SJCRH30 (cell line): ENCODE data around the gene HOXB6. TPM values are rescaled to one million over a fixed set of nuclear protein-coding genes. Genes with fewer than 3 reads are reported as not detected.
A peak's percentile ranks its signal among the peaks of the same experiment; 100 is the strongest.

ENCODE experiments used
- DNase-seq, 2 experiments: peaks; one replicate each; pipeline ENCODE4 v3.0.0-alpha.2; 2015 to 2020
- H3K27ac ChIP-seq: fragments of 250-450 bp; sonication (Bioruptor Pico); 2 replicates; pipeline ENCODE4 v1.5.1; 2020; ENCODE audit warnings: mild to moderate bottlenecking, moderate library complexity
- H3K27me3 ChIP-seq: fragments of 250-450 bp; sonication (Bioruptor Pico); 2 replicates; pipeline ENCODE4 v1.5.1; 2020; ENCODE audit warnings: mild to moderate bottlenecking, moderate library complexity
- H3K36me3 ChIP-seq: fragments of 250-450 bp; sonication (Bioruptor Pico); 2 replicates; pipeline ENCODE4 v1.5.1; 2020; ENCODE audit warnings: mild to moderate bottlenecking, moderate library complexity
- H3K4me1 ChIP-seq: fragments of 250-450 bp; sonication (Bioruptor Pico); 2 replicates; pipeline ENCODE4 v1.5.1; 2020; ENCODE audit warnings: mild to moderate bottlenecking, moderate library complexity
- H3K4me3 ChIP-seq: fragments of 250-450 bp; sonication (Bioruptor Pico); 2 replicates; pipeline ENCODE4 v1.5.1; 2020; ENCODE audit warnings: mild to moderate bottlenecking, moderate library complexity
- H3K9me3 ChIP-seq: fragments of 250-450 bp; sonication (Bioruptor Pico); replicated peaks from 2 replicates; pipeline ENCODE4 v1.5.1; 2020; ENCODE audit warnings: mild to moderate bottlenecking, moderate library complexity
- total RNA-seq: library from RNA; depleted of rRNA; stranded (reverse); fragments of >200 nt; shearing (Covaris generic); gene quantifications from 2 replicates; pipeline ENCODE4 v1.2.3, GENCODE V29; 2014

HOXB6 gene
- total RNA-seq, 1 experiment from 2014 or later, result 7.5 TPM

DNA sequence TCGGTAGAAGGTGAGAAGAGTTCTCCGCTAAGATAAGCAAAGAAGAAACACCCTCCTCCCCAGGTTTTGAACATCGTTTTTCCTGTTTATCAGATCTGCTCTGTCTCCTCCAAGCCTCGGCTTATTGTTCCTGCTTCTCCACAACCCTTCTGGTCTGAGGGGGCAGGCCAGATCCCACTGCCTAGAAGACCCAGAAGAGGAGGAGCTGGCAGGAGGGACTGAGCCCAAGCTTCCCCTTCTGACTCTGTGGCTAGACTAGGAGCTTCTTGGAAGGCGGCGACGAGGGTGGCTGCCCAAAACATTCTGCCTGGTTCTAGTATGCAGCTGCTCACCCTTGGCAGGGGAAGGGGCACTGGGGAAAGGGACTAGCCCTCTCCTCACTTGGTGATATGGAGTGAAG lies 6.0 kb downstream of the HOXB6 start:
- DNase-seq, result no peak
- Histone ChIP-seq H3K4me1 (0 out of 2 replicates have a peak, but pooled peaks cover 2% of the 10 kb centered on the region), H3K9me3 (no peaks in the 10 kb centered on the region), H3K4me3 (peak overlapping the region; percentile 67), H3K27me3 (no peaks in the 10 kb centered on the region; the same call in 1 of the 2 replicates), H3K27ac (no peak overlapping the region), H3K36me3 (peaks cover 2% of the 10 kb centered on the region; the same call in 1 of the 2 replicates)

DNA sequence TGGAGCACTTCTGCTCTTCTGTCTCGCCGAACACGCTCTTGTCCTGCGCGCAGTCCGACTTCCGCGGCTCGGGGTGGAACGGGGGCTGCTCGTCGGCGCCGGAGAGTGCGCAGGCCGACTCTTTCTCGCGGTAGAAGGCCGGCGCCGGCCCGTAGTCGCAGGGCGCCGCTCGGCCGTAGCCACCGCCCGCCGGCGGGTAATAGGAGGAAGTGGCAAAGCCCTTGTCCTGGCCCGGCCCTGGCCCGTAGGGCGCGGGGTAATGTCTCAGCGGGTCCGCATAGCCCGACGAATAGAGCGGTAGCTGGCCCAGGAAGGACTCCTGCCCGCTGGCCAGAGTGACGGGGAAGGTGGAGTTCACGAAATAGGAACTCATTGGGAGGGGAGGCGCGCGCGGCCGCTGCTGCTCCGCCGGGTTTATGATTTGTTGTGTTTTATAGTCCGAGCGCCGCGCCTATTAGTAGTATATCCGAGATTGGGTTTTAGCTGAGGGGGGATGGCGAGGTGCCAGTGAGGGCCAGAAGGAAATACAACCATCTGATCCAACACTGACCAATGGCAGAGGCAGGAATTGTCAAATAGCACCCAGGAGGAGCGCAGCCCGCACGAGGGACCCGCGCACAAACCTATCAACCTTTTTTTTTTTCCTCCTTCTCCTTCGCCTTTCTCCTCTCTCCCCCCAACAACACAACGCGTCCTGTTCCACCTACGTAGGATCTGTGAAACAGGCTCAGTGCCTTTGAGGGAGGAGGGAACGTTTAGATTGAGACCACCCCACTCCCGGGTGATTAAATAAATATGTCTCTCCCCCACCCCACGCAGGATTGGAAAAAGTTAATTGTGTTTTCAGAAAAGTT lies 6.8 kb downstream of the HOXB6 start:
- Histone ChIP-seq H3K9me3 (no peaks in the 10 kb centered on the region), H3K27ac (peak overlapping the region; percentile 13; the same call in 1 of the 2 replicates), H3K27me3 (no peaks in the 10 kb centered on the region; the same call in 1 of the 2 replicates), H3K4me1 (0 out of 2 replicates have a peak, but pooled peaks cover 2% of the 10 kb centered on the region), H3K4me3 (peak overlapping the region; percentile 67), H3K36me3 (peaks cover 2% of the 10 kb centered on the region; the same call in 1 of the 2 replicates)
- peak; percentile 53 to 63 for DNase-seq

DNA sequence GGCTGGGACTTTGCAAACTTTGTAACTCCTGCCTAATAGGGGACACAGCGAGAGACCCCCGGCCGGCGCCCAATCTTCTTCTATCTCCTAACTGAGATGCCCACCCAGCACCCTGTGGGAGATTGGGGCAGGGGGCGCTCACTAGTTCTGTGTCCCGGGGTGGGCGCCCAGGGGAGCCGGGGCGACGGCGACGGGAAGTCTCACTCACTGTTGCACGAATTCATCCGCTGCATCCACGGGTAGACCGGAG lies 7.3 kb downstream of the HOXB6 start:
- Histone ChIP-seq H3K4me1 (0 out of 2 replicates have a peak, but pooled peaks cover 6% of the 10 kb centered on the region), H3K36me3 (peaks cover 2% of the 10 kb centered on the region; the same call in 1 of the 2 replicates), H3K4me3 (peak overlapping the region; percentile 67), H3K27me3 (no peaks in the 10 kb centered on the region; the same call in 1 of the 2 replicates), H3K9me3 (no peaks in the 10 kb centered on the region), H3K27ac (peak overlapping the region; percentile 13; the same call in 1 of the 2 replicates)
- no peak for DNase-seq

DNA sequence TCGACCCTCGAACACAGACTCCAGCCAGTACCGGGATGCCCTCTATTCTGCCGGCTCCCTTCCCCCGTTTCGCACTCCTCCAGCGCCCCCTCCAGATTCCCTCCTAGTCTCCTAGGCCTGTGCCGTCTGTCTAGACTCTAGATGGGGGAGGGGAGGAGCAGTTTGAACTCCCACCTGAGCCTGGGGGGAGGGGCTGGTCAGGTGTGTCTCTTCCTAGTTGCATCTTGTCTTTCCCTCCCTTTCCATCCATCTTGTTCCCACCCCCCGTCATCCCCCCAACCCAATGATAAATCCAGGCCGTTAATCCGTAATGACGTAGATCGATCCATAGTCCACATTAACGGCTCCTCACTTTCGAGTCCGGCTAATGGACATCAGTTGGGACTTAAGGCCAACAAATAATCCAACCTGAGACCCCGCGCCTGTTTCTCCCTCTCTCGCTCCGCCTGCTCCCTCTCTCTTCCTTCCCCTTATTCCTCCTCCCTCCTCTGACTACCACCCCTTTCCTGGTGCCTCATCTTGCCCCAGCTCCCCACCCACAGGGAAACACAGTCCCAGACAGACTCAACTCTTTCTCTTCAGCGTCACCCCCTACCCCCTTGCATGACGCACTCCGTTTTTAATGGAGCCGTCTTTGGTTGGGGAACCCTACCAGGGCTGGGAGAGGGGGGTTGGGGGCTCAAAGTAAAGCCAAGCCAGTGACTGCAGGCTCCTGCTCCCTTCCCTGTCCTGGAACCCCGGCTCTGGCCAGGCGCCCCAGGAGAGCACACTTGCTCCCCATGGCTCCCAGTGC lies 7.9 kb downstream of the HOXB6 start:
- Histone ChIP-seq H3K4me3 (peak overlapping the region; percentile 67), H3K27ac (no peak overlapping the region; the same call in 1 of the 2 replicates), H3K9me3 (no peaks in the 10 kb centered on the region), H3K4me1 (0 out of 2 replicates have a peak, but pooled peaks cover 6% of the 10 kb centered on the region), H3K27me3 (no peaks in the 10 kb centered on the region; the same call in 1 of the 2 replicates), H3K36me3 (peaks cover 2% of the 10 kb centered on the region; the same call in 1 of the 2 replicates)
- DNase-seq, result no peak

DNA sequence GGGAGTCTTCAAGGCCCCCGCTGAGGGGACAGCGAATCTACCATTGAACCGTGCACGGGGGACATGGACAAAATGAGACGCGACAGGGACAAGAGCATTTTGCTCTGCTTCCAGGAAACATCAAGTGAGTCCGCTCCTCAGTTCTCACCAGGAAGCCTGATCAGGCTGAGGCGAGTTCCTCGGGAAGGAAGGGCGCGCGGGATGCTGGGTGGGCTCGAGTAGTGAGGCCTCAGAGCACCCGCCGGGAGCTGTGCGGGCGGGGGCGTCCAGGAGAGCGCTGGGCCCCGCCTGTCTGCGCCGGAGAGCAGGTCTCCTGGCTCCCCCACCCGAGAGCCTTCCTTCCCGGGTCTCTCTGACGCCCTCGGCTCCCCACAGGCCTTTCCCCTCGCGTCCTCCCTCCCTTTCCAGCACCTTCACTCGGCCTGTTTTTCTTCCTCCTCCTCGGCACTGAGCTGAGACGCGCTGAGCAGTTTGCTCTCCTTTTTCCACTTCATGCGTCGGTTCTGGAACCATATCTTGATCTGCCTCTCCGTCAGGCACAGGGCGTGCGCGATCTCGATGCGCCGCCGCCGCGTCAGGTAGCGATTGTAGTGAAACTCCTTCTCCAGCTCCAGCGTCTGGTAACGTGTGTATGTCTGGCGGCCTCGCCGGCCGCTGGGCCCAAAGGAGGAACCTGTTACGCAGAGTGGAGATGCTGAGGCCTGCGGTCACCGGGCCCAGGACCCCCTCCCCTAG lies 8.6 kb downstream of the HOXB6 start:
- H3K9me3 ChIP-seq, result no peaks in the 10 kb centered on the region
- H3K27me3 ChIP-seq, result no peaks in the 10 kb centered on the region; the same call in 1 of the 2 replicates
- no peak overlapping the region for H3K27ac ChIP-seq
- DNase-seq, result no peak
- H3K4me3 ChIP-seq, result no peak overlapping the region
- 0 out of 2 replicates have a peak, but pooled peaks cover 6% of the 10 kb centered on the region for H3K4me1 ChIP-seq
- peaks cover 2% of the 10 kb centered on the region; the same call in 1 of the 2 replicates for H3K36me3 ChIP-seq

DNA sequence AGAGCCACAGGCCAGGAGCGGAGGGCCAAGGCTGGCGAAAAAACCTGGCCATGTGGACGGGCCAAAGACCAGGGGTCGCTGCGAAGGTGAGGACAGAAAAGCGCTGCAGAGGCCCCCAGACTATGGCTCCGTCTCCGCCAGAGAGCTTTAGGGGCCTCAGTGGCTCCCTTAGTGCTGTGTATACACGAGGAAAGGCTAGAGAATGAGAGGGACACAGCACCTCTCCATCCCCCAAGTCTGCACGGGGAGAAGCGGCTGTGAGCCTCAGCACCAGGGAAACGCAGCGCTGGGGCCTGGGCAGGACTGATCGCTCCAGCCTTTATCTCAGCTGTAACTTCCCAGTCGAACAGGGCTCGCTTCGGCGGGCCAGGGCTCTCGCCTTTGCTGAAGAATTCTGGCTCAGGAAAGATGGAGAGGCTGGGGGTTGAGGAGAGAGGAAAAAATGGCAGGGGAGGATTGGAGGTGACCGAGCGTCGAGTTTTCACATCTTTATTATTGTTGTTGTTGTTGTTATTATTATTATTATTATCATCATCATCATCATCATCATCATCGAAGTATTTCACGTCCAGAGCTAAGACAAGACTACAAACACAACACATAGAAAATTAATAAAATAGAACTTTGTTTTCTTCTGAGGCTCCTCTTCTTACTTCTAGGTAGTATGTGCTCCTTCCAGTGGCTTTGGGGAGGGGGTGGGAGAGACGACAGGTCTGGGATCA lies 9.3 kb downstream of the HOXB6 start:
- H3K36me3 ChIP-seq, result peaks cover 2% of the 10 kb centered on the region; the same call in 1 of the 2 replicates
- no peaks in the 10 kb centered on the region for H3K9me3 ChIP-seq
- H3K27me3 ChIP-seq, result no peaks in the 10 kb centered on the region; the same call in 1 of the 2 replicates
- 0 out of 2 replicates have a peak, but pooled peaks cover 6% of the 10 kb centered on the region for H3K4me1 ChIP-seq
- H3K4me3 ChIP-seq, result no peak overlapping the region
- H3K27ac ChIP-seq, result no peak overlapping the region
- no peak for DNase-seq

DNA sequence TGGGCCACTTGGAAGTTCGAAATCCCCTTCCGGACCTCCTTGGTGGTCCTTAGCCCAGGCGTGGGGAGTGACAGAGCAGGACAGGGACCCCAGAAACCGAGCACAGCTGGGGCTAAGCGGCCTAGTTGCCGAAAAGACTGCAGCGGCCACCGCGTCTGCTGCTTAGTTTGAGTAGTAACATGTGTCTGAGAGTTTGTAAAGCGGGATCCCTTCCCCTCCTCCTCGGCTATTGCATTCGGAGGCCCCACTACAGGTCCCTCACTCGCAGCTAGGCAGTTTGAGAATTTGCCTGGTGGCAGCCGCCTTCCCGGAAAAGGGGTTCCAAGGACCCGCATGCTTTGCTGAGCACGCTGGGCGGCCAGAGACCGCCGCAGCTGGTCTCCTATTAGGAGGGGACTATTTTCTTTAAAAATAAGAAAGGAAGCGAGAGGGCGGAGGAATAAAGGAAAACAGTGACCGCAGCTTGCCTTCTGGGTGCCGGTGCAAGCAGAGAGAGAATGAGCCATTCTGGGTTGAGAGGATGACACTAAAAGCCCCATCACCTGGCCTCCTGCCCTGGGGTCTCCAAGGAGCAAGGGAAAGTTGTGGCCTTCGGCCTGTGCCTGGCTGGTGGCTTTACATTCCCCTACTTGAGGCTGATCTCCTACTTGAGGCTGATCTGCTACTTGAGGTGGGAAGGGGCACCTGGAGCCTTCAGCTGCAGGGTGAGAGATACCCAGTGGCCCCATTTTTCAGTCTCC lies 10.1 kb downstream of the HOXB6 start:
- Histone ChIP-seq H3K4me3 (no peak overlapping the region), H3K27ac (no peak overlapping the region), H3K9me3 (no peaks in the 10 kb centered on the region), H3K36me3 (peaks cover 2% of the 10 kb centered on the region; the same call in 1 of the 2 replicates), H3K27me3 (no peaks in the 10 kb centered on the region; the same call in 1 of the 2 replicates), H3K4me1 (0 out of 2 replicates have a peak, but pooled peaks cover 6% of the 10 kb centered on the region)
- no peak for DNase-seq

DNA sequence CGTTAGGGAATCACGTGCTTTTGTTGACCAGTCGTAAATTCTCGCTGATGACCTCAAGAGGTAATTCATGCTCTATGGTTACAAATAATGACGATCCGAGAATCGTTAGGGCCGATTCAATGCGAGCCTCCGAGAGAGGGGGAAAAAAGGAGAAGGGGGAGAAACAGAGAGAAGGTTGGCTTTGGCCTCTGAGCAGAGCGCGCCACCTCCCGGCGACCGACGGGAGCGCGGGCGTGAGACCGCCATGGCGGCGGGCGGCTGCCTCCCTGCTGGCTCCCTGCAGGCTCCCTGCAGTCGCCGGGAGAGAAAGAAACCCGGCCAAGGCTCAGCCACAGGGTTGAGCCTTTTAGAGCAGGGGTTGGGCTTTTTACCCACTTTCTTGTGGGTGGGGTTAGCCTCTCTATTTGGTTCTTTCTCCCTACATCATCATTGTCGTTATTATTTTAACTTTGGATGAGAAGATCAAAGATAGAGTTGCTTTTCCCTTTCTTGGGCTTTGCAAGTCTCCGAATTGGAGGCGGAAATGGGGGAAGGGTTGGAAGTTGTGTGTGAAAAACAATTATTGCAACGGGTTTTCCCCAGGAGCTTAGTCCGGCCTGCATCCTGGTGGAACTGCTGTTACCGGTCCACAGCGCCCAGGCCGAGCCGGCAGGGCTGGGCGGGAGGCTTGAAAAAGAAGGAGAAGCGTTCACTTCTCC lies 10.8 kb downstream of the HOXB6 start:
- H3K4me1 ChIP-seq, result 0 out of 2 replicates have a peak, but pooled peaks cover 6% of the 10 kb centered on the region
- peak; percentile 77 to 88 for DNase-seq
- H3K27me3 ChIP-seq, result no peaks in the 10 kb centered on the region; the same call in 1 of the 2 replicates
- peak overlapping the region; percentile 63 for H3K4me3 ChIP-seq
- H3K27ac ChIP-seq, result no peak overlapping the region
- peaks cover 2% of the 10 kb centered on the region; the same call in 1 of the 2 replicates for H3K36me3 ChIP-seq
- no peaks in the 10 kb centered on the region for H3K9me3 ChIP-seq

DNA sequence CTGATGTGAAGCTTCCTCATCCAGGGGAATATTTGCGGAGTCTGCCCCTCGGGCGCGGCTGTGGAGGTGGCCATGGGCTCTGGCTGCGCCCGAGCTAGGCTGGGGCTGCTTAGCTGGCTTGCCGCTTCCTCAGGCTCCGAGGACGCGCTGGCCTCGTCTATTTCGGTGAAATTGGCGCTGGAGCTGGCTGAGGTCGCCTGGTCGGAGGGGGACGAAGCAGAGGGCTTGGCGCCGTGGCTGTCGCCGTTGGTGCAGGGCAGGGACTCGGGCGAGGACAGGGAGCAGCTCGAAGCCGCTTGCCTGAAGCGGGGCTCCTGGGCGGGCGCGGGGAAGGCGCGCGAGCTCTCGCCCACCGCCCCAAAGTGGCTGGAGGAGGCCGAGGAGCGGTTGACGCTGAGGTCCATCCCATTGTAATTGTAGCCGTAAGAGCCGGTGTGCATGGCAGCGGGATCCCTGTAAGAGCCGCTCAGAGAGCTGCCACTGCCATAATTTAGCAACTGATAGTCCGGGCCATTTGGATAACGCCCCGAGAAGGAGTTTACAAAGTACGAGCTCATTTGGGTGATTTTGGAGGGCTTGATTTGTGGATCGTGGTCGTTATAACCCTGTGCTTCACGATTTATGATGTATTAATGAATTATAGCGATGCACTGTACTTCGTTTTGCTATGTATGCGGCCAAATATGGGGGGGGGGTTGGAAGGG lies 11.5 kb downstream of the HOXB6 start, which contains the start of gene HOXB5:
Gene HOXB5, minus strand, starts transcription at position 654 of the 704 bp plus-strand sequence. Its CDS starts 97 bp downstream, at position 557.
- H3K36me3 ChIP-seq, result peaks cover 2% of the 10 kb centered on the region; the same call in 1 of the 2 replicates
- H3K9me3 ChIP-seq, result no peaks in the 10 kb centered on the region
- peak in 1 of 2 experiments; percentile 58 for DNase-seq
- H3K27me3 ChIP-seq, result no peaks in the 10 kb centered on the region
- peak within 1 kb of the TSS; percentile 7 for H3K27ac ChIP-seq
- H3K4me3 ChIP-seq, result peak within 1 kb of the TSS; percentile 63
- H3K4me1 ChIP-seq, result peaks cover 8% of the 10 kb centered on the region

DNA sequence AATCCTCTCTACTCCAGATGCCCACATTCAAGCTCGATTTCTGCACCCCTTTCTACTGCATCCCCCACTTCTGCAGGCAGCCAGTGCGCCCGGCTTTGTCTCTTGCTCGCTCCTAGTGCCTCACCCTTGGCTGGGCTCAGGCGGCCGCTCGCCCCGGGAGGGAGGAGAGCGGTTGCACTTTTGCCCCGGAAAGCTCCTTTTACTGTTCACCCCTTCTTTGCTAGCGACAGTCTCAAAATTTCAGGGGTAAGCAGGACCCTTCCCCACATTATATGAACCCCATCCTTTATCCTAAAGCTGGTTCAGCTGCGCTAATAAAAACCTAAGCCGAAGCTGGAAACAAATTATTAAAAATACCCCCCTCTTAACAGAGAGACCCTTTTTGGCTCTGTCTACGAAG lies 12.2 kb downstream of the HOXB6 start:
- peaks cover 2% of the 10 kb centered on the region; the same call in 1 of the 2 replicates for H3K36me3 ChIP-seq
- H3K4me1 ChIP-seq, result peaks cover 15% of the 10 kb centered on the region
- no peaks in the 10 kb centered on the region for H3K9me3 ChIP-seq
- peak overlapping the region; percentile 7 for H3K27ac ChIP-seq
- peak overlapping the region; percentile 63 for H3K4me3 ChIP-seq
- no peak for DNase-seq
- no peaks in the 10 kb centered on the region for H3K27me3 ChIP-seq

DNA sequence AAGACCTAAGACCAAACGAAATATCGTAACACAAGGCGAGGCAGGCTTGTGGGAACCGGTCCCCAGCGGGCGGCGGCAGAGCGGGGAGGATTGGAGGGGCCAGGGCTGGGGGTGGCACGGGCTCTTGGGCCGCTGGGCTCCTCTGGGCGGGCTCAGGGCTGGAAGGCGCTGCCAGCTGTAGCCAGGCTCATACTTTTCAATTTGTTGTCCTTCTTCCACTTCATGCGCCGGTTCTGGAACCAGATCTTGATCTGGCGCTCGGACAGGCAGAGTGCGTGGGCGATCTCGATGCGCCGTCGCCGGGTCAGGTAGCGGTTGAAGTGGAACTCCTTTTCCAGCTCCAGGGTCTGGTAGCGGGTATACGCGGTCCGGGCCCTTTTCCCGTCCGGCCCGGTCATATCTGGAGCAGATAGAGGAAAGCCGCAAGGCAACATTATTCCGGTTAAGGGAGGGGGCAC lies 12.7 kb downstream of the HOXB6 start:
- Histone ChIP-seq H3K4me3 (no peak overlapping the region), H3K4me1 (peaks cover 20% of the 10 kb centered on the region), H3K27ac (no peak overlapping the region), H3K36me3 (peaks cover 2% of the 10 kb centered on the region; the same call in 1 of the 2 replicates), H3K27me3 (no peaks in the 10 kb centered on the region), H3K9me3 (no peaks in the 10 kb centered on the region)
- DNase-seq, result no peak
